Thoracic aorta (tissue), 2 donors: ENCODE results near the gene STK32B. TPM values are rescaled to one million over a fixed set of nuclear protein-coding genes. Genes with fewer than 3 reads are reported as not detected.

Experiments used
- ATAC-seq: fragments of 150-250 bp; one replicate; pipeline ENCODE4 v1.8.0; 2017; ENCODE audit warnings: low read depth; ENCODE audit not compliant: insufficient number of reproducible peaks, low FRiP score
- DNase-seq: peaks from one replicate; pipeline ENCODE4 v3.0.0-alpha.2; 2020; ENCODE audit warnings: low spot score
- H3K27ac ChIP-seq, 2 donors: fragments of 200-600 bp; sonication (generic); 1 replicate in 1 of 2; 2 replicates in 1 of 2; pipeline ENCODE4 v1.5.1; 2016; ENCODE audit warnings: mild to moderate bottlenecking in 2 of 2, moderate library complexity in 2 of 2
- H3K27me3 ChIP-seq: fragments of 200-600 bp; sonication (generic); replicated peaks from 2 replicates; pipeline ENCODE4 v1.6.0; 2016; ENCODE audit warnings: mild to moderate bottlenecking; ENCODE audit not compliant: insufficient read depth
- H3K36me3 ChIP-seq: fragments of 200-600 bp; sonication (generic); one replicate; pipeline ENCODE4 v1.5.1; 2016
- H3K4me1 ChIP-seq, 2 donors: fragments of 200-600 bp; sonication (generic); 1 replicate in 1 of 2; 2 replicates in 1 of 2; pipeline versions ENCODE4 v1.5.1 to v1.6.0; 2016; ENCODE audit warnings: low read depth in 2 of 2, mild to moderate bottlenecking in 1 of 2; ENCODE audit not compliant: control insufficient read depth in 1 of 2
- H3K4me3 ChIP-seq: fragments of 200-600 bp; sonication (generic); 2 replicates; pipeline ENCODE4 v1.5.1; 2016; ENCODE audit warnings: mild to moderate bottlenecking
- H3K9me3 ChIP-seq: fragments of 200-600 bp; sonication (generic); 2 replicates; pipeline ENCODE4 v1.5.1; 2016
- CTCF ChIP-seq: fragments of 200-600 bp; sonication (generic); IDR thresholded peaks from one replicate; pipeline ENCODE4 v1.5.1; 2019; ENCODE audit warnings: antibody characterized with exemption
- total RNA-seq, 2 donors: library from RNA; depleted of rRNA; stranded (reverse); fragments of >200 nt; gene quantifications; one replicate each; pipeline versions ENCODE4 v1.1.0 to v1.2.3, GENCODE V29; 2016

The STK32B gene
- total RNA-seq, 2 donors from 2014 or later, result 4.5 to 7.0 TPM

GRCh38 chr4:5215321-5215720, 164.0 kb downstream of the STK32B start:
- no peaks in the 10 kb centered on the region for H3K9me3 ChIP-seq
- H3K27me3 ChIP-seq, result no peaks in the 10 kb centered on the region
- H3K4me3 ChIP-seq, result no peak overlapping the region
- ATAC-seq, result no peak
- H3K4me1 ChIP-seq, result no peaks in the 10 kb centered on the region
- DNase-seq, result no peak
- TF ChIP-seq CTCF, result no peak
- H3K27ac ChIP-seq, result no peak overlapping the region
- no peaks in the 10 kb centered on the region for H3K36me3 ChIP-seq

GRCh38 chr4:5217421-5217820, 166.1 kb downstream of the STK32B start:
- DNase-seq (no peak), ATAC-seq (no peak)
- TF ChIP-seq CTCF, result no peak
- no peak overlapping the region for H3K27ac ChIP-seq
- peaks cover 4% of the 10 kb centered on the region for H3K9me3 ChIP-seq
- no peaks in the 10 kb centered on the region for H3K27me3 ChIP-seq
- no peaks in the 10 kb centered on the region for H3K4me1 ChIP-seq
- H3K36me3 ChIP-seq, result no peaks in the 10 kb centered on the region
- no peak overlapping the region for H3K4me3 ChIP-seq

- no peak for DNase-seq
- H3K9me3 ChIP-seq, result peaks cover 4% of the 10 kb centered on the region
- H3K27ac ChIP-seq, result no peak overlapping the region
- TF ChIP-seq CTCF, result no peak
- no peaks in the 10 kb centered on the region for H3K27me3 ChIP-seq
- no peak for ATAC-seq
- H3K4me1 ChIP-seq, result no peaks in the 10 kb centered on the region
- H3K4me3 ChIP-seq, result no peak overlapping the region
- no peaks in the 10 kb centered on the region for H3K36me3 ChIP-seq
Observed at GRCh38 chr4:5218376-5219069, 167.2 kb downstream of the STK32B start.

- no peaks in the 10 kb centered on the region for H3K27me3 ChIP-seq
- ATAC-seq (no peak), DNase-seq (no peak)
- peaks cover 4% of the 10 kb centered on the region for H3K9me3 ChIP-seq
- no peaks in the 10 kb centered on the region for H3K36me3 ChIP-seq
- TF ChIP-seq CTCF, result no peak
- H3K4me3 ChIP-seq, result no peak overlapping the region
- no peak overlapping the region for H3K27ac ChIP-seq
- no peaks in the 10 kb centered on the region for H3K4me1 ChIP-seq
Observed at GRCh38 chr4:5220028-5220427, 168.7 kb downstream of the STK32B start.

GRCh38 chr4:5222047-5222446, 170.8 kb downstream of the STK32B start:
- Histone ChIP-seq H3K4me3 (no peak overlapping the region), H3K9me3 (peaks cover 4% of the 10 kb centered on the region), H3K4me1 (no peaks in the 10 kb centered on the region), H3K36me3 (no peaks in the 10 kb centered on the region), H3K27me3 (no peaks in the 10 kb centered on the region), H3K27ac (no peak overlapping the region)
- ATAC-seq (no peak), DNase-seq (no peak)
- TF ChIP-seq CTCF, result no peak
